Vagina (tissue), 2 donors: ENCODE measurements around the gene MYH9.

Experiments
- CTCF ChIP-seq, 3 experiments: fragments of 450-650 bp in 2 of 3; fragments of 200-600 bp in 1 of 3; sonication (generic) in 1 of 3; IDR thresholded peaks; one replicate each; pipeline ENCODE4 v1.5.1; 2017 to 2019; ENCODE audit warnings: antibody characterized with exemption in 3 of 3, mild to moderate bottlenecking in 2 of 3, moderate library complexity in 2 of 3
- POLR2A ChIP-seq, 2 donors: fragments of 450-650 bp; IDR thresholded peaks; one replicate each; pipeline ENCODE4 v1.6.1; 2017; ENCODE audit warnings: antibody characterized with exemption in 2 of 2, mild to moderate bottlenecking in 2 of 2, moderate library complexity in 2 of 2
- POLR2AphosphoS5 ChIP-seq, 2 donors: sonication (generic); formaldehyde crosslinking; IDR thresholded peaks; one replicate each; pipeline ENCODE4 v1.9.0; 2017; ENCODE audit warnings: antibody characterized with exemption in 2 of 2, mild to moderate bottlenecking in 2 of 2, low read depth in 1 of 2; ENCODE audit not compliant: insufficient read depth in 1 of 2

GRCh38 chr22:36249160-36249559 lies 138.6 kb downstream of the MYH9 start:
- TF ChIP-seq CTCF (IDR thresholded peaks at IDR 0.05) (no peak), POLR2A (IDR thresholded peaks at IDR 0.05) (no peak), POLR2AphosphoS5 (IDR thresholded peaks at IDR 0.05; ENCODE audit: insufficient read depth in 1 of 2, low read depth in 1 of 2) (no peak)
